ENCODE results near the gene GPX8. TPM values are rescaled to one million over a fixed set of nuclear protein-coding genes. Genes with fewer than 3 reads are reported as not detected.

Gene GPX8, protein sequence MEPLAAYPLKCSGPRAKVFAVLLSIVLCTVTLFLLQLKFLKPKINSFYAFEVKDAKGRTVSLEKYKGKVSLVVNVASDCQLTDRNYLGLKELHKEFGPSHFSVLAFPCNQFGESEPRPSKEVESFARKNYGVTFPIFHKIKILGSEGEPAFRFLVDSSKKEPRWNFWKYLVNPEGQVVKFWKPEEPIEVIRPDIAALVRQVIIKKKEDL
- not detected for total RNA-seq

DNA sequence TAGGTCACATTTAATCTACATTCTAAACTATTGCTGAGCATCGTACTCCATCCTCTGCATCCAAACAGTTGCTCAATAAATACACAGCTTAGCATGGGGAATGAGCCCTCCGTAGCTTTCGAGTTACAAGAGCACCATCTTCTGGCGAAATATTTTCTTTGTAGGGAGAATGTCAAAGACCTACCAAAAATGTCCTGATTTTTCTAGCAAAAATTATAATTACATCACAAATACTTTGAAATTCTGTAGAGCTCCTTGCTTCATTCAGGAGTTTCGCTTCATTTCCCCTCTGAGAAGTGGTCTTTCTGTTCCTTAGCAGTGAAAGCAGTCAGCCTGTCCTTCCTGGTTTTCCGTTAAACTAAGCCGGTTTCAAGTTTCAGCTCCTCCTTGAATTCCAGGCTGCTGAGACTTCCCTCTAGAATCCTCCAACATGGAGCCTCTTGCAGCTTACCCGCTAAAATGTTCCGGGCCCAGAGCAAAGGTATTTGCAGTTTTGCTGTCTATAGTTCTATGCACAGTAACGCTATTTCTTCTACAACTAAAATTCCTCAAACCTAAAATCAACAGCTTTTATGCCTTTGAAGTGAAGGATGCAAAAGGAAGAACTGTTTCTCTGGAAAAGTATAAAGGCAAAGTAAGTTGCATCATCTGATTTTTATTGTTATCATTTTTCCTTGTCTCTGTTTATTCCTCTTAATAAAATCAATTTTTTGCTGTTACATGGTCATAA, at the start of gene GPX8:
GPX8 (plus strand) TSS at position 409 of the 730 bp plus-strand sequence; CDS start at position 431, 22 bp downstream.

DNA sequence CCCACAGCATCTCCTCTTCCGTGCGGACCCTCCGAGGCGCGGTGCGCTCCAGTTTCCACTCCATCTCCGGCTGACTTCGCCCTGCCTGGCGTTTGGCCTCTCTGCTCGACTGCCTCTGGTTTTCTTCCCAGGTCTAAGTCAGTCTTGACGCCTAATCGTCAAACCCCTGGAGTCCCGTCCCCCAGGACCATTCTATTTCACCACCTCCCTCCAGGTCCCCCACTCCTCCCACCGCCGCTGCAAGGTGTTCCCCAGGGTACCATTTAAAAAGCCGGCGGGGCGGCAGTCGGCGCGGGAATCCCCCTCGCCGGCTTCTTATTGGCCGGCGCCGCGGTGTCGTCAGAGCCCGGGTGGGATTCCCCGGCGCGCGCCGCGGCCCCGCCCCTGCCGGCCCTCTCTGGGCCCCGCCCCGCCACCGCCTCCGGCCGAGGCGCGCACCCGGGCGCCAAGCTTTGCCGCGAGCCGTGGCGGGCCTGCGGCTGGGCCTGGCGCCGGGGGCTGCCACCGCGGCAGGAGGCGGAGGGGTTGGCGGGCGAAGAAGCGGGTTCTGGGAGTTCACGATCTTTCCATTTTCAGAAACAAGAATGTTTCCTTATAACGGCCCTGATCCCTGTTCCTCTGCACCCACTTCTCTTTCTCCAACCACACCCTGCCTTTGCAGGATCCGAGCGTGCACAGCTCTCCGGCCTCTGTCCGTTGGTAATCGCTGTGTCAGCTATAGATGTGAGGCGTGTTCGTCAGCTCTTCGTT, 13.1 kb downstream of the GPX8 start, which contains the start of gene CDC20B:
CDC20B (minus strand) TSS at position 241 of the 750 bp plus-strand sequence; CDS start at position 64, 177 bp downstream.

Small RNA genes within 50 kb of the gene (microRNA-seq; reads per million reads assigned to microRNA genes)
- gene MIR449A (ENCODE audit: borderline microRNAs expressed, borderline replicate concordance) (4.4 reads per million, percentile 26 among the genes with 10 or more reads in this experiment), gene MIR449B (ENCODE audit: borderline microRNAs expressed, borderline replicate concordance) (not detected), gene MIR449C (ENCODE audit: borderline microRNAs expressed, borderline replicate concordance) (not detected)

Other genes with a start within 250 kb of the GPX8 start
- gene ESM1, start 174.6 kb upstream of the GPX8 start, total RNA-seq = not detected
- 1 to 10 TPM; 1.3 TPM for gene GZMK, start 135.9 kb upstream of the GPX8 start, total RNA-seq
- 100 to 1,000 TPM; 160 to 170 TPM for gene GZMA, start 57.5 kb upstream of the GPX8 start, total RNA-seq
- not detected for gene CDC20B, start 13.0 kb downstream of the GPX8 start, total RNA-seq
- not detected for gene MCIDAS, start 67.1 kb downstream of the GPX8 start, total RNA-seq
- gene CCNO, start 73.4 kb downstream of the GPX8 start, total RNA-seq = not detected
- gene DHX29, start 147.5 kb downstream of the GPX8 start, total RNA-seq = 10 to 100 TPM; 13.8 to 17.1 TPM
- gene MTREX, start 147.8 kb downstream of the GPX8 start, total RNA-seq = 10 to 100 TPM; 58.3 to 67.7 TPM

Data from activated naive CD4-positive, alpha-beta T cell treated with anti-CD3 and anti-CD28 coated beads, Interleukin-2, amount 10 ng/mL, durations not matched to agents 5 hours and 36 hours (primary cell).